H1 (cell line): ENCODE measurements around the gene CD68. TPM values are rescaled to one million over a fixed set of nuclear protein-coding genes. Genes with fewer than 3 reads are reported as not detected.

Experiments used
- ATF2 ChIP-seq: IDR thresholded peaks from 2 replicates; pipeline ENCODE4 v1.6.1; 2012; ENCODE audit warnings: low read length, inconsistent platforms
- BCL11A ChIP-seq, 2 experiments: IDR thresholded peaks; one replicate each; pipeline ENCODE4 v1.6.1; 2011; ENCODE audit warnings: low read depth in 2 of 2, low read length in 2 of 2, mild to moderate bottlenecking in 2 of 2
- CEBPB ChIP-seq: IDR thresholded peaks from 2 replicates; pipeline ENCODE4 v1.6.1; 2012; ENCODE audit warnings: low read depth, low read length
- EP300 ChIP-seq, 2 experiments: IDR thresholded peaks; 1 replicate in 1 of 2; 2 replicates in 1 of 2; pipeline ENCODE4 v1.6.1; 2011 to 2012; ENCODE audit warnings: low read depth in 2 of 2, low read length in 2 of 2, mild to moderate bottlenecking in 2 of 2, borderline replicate concordance in 1 of 2, inconsistent platforms in 1 of 2, moderate library complexity in 1 of 2
- EZH2 ChIP-seq: fragments of 200-600 bp; sonication (generic); IDR thresholded peaks from 2 replicates; pipeline ENCODE4 v1.7.1; 2012; ENCODE audit warnings: low read depth, mild to moderate bottlenecking, moderate library complexity, low read length, inconsistent platforms; ENCODE audit not compliant: severe bottlenecking
- HDAC6 ChIP-seq: IDR thresholded peaks from one replicate; pipeline ENCODE4 v1.7.1; 2012; ENCODE audit warnings: low read depth, mild to moderate bottlenecking, inconsistent platforms, low read length, moderate library complexity
- JUND ChIP-seq: IDR thresholded peaks from 2 replicates; pipeline ENCODE4 v1.6.1; 2011; ENCODE audit warnings: mild to moderate bottlenecking, improper control_type of control experiment, low read length
- MAX ChIP-seq: IDR thresholded peaks from 2 replicates; pipeline ENCODE4 v1.6.1; 2012; ENCODE audit warnings: inconsistent platforms
- PHF8 ChIP-seq: fragments of 200-600 bp; sonication (generic); conservative IDR thresholded peaks from 2 replicates; pipeline ENCODE4 v1.7.1; 2012; ENCODE audit warnings: low read depth, mild to moderate bottlenecking, inconsistent platforms, low read length, moderate library complexity
- POLR2AphosphoS5 ChIP-seq: IDR thresholded peaks from 2 replicates; pipeline ENCODE4 v1.6.1; 2011; ENCODE audit warnings: low read depth, low read length
- RBBP5 ChIP-seq: IDR thresholded peaks from 2 replicates; pipeline ENCODE4 v1.7.1; 2012; ENCODE audit warnings: low read depth, mild to moderate bottlenecking, inconsistent platforms, low read length, moderate library complexity, borderline replicate concordance
- RFX5 ChIP-seq: IDR thresholded peaks from 2 replicates; pipeline ENCODE4 v1.6.1; 2011; ENCODE audit warnings: low read depth, low read length, improper control_type of control experiment, borderline replicate concordance
- RNF2 ChIP-seq: fragments of 200-900, 300-1000 bp; sonication (generic); IDR thresholded peaks from 2 replicates; pipeline ENCODE4 v1.7.1; 2016; ENCODE audit warnings: borderline replicate concordance, low read depth, mild to moderate bottlenecking, antibody characterized with exemption, low read length; ENCODE audit not compliant: poor library complexity, severe bottlenecking; ENCODE audit errors: missing control alignments
- SIN3A ChIP-seq, 2 experiments: IDR thresholded peaks in 1 of 2; conservative IDR thresholded peaks in 1 of 2; 2 replicates each; pipeline ENCODE4 v1.6.1; 2011 to 2012; ENCODE audit warnings: low read length in 2 of 2, improper control_type of control experiment in 1 of 2, low read depth in 1 of 2, mild to moderate bottlenecking in 1 of 2
- SIRT6 ChIP-seq: IDR thresholded peaks from one replicate; pipeline ENCODE4 v1.7.1; 2012; ENCODE audit warnings: low read length, inconsistent platforms
- SIX5 ChIP-seq: IDR thresholded peaks from 2 replicates; pipeline ENCODE4 v1.6.1; 2011; ENCODE audit warnings: mild to moderate bottlenecking, low read depth, low read length
- SUZ12 ChIP-seq: fragments of 200-600 bp; sonication (generic); IDR thresholded peaks from 2 replicates; pipeline ENCODE4 v1.6.1; 2012; ENCODE audit warnings: mild to moderate bottlenecking, inconsistent platforms, low read length, moderate library complexity, mixed read lengths
- USF2 ChIP-seq: IDR thresholded peaks from 2 replicates; pipeline ENCODE4 v1.6.1; 2011; ENCODE audit warnings: low read length, improper control_type of control experiment
- polyA plus RNA-seq, 7 experiments: library from polyadenylated mRNA; depleted of rRNA in 3 of 7; stranded (reverse) in 5 of 7; unstranded in 2 of 7; fragments of >200 nt in 5 of 7; fragments of 200-250 nt in 2 of 7; gene quantifications; 1 replicate in 5 of 7; 2 replicates in 1 of 7; 4 replicates in 1 of 7; pipeline versions ENCODE4 v1.2.1 to v1.2.3, GENCODE V29; 2011 to 2013; ENCODE audit warnings: missing spikeins in 2 of 7, mixed read lengths in 2 of 7
- total RNA-seq: library from RNA; stranded (reverse); fragmentation: NEBNext Ultra II Directional; extraction: Animal tissue kit (Norgen Biotek cat#: 25700); gene quantifications from 2 replicates; pipeline ENCODE4 v1.2.1, GENCODE V29; 2021

Gene CD68
- total and polyA plus RNA-seq, 2 of the 8 experiments (the other 6 are each of a cell fraction or from before 2014, with no cell fraction given): 0.18 TPM; not detected in 1

GRCh38 chr17:7627250-7628121 is 48.0 kb downstream of the CD68 start, which contains the start of gene SAT2 (continued):
- TF ChIP-seq ATF2 (no peak), RFX5 (no peak), HDAC6 (no peak), SUZ12 (no peak), JUND (no peak), CEBPB (no peak), BCL11A (IDR thresholded peaks at IDR 0.05; ENCODE audit: low read depth in 2 of 2, low read length in 2 of 2) (no peak), SIN3A (conservative IDR thresholded peaks at IDR 0.05 in 1 of 2, IDR thresholded peaks at IDR 0.05 in 1 of 2; ENCODE audit: low read depth in 1 of 2, low read length in 2 of 2) (0 out of 4 replicates have a peak, but pooled peaks have one; percentile 38 to 52), USF2 (no peak), POLR2AphosphoS5 (peak; percentile 72; the same call in 1 of the 2 replicates), EZH2 (no peak), RBBP5 (peak; percentile 49; the same call in 1 of the 2 replicates), SIX5 (no peak), PHF8 (peak; percentile 72), RNF2 (no peak), MAX (no peak; the same call in 1 of the 2 replicates), SIRT6 (no peak), EP300 (IDR thresholded peaks at IDR 0.05; ENCODE audit: borderline replicate concordance in 1 of 2, low read depth in 2 of 2, low read length in 2 of 2) (peak in 1 of 2 experiments; percentile 77; a peak in 1 of 3 replicates)
